GM19025 (cell line): ENCODE measurements around the gene CAGE1.
"Not testable (repeated sequence)": the region's sequence is repeated elsewhere in the genome, so short reads cannot be mapped to it uniquely, and the experiment has no call there.

ENCODE experiments used
- ATAC-seq: cut with Tn5 transposase; IDR thresholded peaks from one replicate; pipeline ENCODE4 v1.9.1; 2021; ENCODE audit warnings: mild to moderate bottlenecking, low read depth, moderate library complexity; ENCODE audit not compliant: unreplicated experiment

CAGE1 gene

DNA sequence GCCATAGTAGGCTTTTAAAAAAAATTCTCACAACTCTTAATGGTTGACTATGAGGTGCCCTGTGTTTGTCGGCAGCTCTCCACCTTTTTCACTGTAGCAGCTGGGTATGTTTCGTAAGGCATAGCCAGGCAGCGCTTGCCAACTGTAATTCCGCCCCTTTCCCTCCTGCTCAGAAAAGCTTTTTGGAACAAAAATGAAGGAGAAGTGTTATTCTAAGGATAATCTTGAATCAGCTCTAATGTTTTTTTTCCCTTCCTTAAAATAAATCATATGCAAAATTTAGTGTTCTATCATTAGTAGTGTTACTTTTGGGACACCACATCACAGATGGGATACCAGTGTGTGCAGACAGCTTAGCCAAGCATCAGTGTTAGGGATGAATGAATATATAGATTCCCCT is 21.3 kb upstream of the CAGE1 start:
- no peak for ATAC-seq

DNA sequence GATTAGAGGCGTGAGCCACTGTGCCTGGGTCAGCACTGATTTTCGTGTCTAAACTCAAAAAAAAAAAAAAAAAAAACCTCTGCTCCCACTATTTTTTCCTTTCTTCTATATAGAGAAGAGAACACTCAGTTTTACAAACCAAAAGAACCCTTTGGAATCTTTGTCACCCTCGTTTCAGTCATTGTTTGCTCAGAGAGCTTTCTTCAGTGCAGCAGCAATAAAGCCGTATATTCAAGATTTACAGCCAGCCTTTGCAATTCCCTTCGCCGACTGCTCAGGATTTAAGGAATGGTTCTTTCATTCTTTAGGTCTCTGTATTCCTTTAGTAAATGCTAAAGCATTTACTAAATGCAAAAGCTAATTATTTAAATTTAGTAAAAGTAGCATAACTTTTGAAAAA is 20.2 kb upstream of the CAGE1 start:
- no peak for ATAC-seq

DNA sequence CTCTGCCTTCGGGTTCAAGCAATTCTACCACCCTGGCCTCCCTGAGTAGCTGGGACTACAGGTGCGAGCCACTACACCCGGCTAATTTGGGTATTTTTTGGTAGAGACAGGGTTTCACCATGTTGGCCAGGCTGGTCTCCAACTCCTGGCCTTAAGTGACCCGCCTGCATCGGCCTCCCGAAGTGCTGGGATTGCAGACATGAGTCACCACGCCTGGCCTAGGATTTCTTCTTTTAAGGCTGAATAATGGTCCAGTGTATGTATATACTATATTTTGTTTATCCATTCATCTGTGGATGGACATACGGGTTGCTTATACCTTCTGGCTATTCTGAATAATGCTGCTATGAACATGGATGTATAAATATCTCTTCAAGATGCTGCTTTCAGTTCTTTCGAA is 17.2 kb upstream of the CAGE1 start:
- ATAC-seq: no peak

DNA sequence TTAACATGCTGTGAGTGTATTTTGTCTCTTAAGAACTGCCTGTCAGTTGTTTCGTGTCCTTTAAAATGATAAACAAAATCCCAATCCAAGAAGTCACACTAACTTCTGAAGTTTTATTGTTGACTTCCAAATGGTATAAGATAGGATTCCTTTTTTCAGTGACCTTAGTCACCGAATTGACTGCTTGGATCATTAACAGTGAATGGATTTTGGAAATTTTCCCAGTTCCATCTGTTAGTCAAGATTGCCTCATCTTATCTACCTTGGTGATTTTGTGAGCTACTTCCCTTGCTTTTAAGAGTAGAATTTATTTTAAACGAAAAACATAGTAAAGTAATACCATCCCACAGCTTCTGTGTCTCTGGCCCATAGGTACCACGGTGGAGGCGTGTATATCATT is 15.0 kb upstream of the CAGE1 start:
- no peak for ATAC-seq

DNA sequence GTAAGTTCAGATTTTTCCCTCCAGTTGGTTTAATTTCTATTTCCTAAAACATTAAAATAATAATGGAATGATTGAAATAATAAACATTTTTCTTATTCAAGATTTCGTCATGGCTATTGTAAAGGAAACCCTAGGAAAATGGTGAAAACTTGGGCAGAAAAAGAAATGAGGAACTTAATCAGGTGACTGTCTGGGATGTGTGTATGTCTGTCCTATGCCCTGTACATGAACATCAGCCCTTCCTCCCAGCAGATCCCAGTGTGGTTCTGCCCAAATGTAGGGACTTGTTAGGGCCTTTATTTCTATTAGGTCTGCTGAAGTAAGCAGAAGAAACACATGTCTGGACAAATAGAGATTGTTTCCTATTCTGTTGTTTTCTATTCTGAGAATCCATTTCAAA is 13.2 kb upstream of the CAGE1 start:
- no peak for ATAC-seq

DNA sequence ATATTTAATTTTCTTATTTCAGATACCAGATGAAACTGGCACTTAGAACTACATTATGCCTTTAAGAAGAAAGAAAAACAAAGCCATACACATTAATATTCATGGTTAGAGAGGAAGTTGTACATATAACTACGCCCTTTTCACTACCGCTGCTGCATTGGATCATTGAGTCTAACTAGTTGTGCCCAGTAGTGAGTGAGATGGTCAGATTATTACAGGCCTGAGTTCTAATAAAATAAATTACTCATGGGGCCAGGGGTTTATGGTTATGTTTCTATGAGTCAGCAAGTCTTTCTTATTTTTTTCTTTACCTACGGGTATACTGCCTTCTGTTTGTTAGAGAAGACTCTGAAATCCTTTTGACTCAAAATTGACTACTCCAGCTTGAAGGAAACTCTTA is 11.5 kb upstream of the CAGE1 start:
- no peak for ATAC-seq

DNA sequence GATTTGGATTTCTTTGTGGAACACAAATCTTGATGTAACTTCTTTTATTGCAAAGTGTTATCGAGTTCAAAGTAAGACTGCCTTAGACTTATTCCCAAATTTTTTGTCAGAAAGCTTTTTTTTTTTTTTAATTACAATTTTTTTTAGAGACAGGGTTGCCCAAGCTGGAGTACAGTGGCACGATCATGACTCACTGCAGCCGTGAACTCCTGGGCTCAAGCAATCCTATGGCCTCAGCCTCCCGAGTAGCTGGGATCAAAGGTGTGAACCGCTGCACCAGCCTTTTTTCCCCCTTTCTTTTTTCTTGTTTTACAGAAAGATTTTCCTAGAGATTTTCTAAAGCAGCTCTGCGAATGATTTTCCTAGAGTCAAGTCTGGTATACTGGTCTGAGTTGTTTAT is 2.9 kb upstream of the CAGE1 start:
- ATAC-seq: no peak

DNA sequence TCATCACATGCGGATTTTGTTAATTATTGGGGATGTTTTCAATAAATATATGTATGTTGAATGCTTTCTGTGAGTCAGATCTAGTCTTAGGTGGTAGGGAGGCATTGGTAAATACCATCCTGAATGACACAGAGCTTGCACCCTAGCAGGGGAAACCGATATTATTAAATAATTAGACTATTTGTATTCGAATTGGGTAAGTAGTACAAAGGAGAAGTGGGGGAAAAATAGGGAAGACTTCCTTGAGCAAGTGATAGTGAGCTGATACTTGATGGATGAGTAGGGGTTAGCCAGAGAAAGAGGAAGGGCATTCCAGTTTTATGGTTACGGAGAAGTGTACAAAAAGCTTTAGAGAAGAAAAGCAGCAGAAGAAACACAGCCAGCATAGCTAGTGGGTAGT is 1.6 kb upstream of the CAGE1 start:
- ATAC-seq: no peak

DNA sequence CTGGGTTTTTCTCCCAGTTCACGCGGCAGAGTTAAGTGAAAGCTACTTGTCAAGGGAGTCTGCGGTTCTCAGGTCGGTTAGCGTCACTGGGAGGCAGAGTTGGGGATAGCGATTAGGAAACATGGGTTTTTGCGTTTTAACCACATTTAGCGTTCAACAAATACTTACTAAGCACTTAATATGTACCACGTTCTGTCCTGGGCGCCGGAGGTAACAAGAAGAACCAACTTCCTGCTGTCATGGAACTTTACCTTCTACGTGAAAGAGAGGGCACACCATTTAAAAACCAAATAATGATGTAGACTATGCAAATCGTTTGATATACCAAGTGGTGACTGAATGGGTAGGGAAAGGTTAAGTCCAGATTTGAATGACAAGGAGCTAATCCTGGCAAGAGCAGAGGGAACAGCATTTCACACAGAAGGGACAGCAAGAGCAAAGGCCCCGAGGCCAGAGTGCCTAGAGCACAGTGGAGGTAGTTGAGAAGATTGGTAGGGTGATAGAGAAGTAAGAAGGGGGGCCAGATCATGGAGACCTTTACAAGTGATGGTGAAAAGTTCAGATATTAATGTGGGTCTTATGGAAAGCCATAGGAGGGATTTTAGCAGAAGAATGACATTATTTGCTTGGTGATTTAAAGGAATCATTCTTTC is 810 bp upstream of the CAGE1 start:
- peak; percentile 8 for ATAC-seq

DNA sequence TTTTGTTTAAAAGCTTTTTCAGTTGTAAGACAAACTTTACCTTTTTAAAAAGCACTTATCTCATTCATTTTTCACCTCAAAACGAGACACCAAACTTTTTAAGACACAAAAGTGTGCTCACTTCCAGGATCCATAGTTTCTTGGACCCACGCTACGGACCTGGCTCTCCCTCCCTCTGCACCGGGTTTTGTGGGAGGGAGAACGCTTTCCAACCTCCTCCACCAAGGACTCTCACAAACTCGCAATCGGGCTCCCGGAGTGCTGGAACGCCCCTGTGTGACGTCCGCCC is 436 bp downstream of the CAGE1 start:
- no peak for ATAC-seq

DNA sequence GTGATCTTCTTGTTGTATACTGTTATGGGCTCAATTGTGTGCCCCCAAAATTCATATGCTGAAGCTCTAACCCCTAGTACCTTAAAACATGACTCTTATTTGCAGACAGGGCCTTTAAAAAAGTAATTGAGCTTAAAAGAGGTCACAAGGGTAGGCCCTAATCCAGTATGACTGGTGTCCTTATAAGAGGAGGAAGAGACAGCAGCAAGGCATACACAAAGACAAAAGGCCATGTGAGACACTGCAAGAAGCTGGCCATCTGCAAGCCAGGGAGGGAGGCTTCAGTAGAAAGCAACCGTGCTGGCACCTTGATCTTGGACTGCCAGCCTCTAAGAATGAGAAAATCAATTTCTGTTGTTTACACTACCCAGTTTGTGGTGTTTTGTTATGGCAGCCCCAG is 8.4 kb downstream of the CAGE1 start:
- no peak for ATAC-seq

DNA sequence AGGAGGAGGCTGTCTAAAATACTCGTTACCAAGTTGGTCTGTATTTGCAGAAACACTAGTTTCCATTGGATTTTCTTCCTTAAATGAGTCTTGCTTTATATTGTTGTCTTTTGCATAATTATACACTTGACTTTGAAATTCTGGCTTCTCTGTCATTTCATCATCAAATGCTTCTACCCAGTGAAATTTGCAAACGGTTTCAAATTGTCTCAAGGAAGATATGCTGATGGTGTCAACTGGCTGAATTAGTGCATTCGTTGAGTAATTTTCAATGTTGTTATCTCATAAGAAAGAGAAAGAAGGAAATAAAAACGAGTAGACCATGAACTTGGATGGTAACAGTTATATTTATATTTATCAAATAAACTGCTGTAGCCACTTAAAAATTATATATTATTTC is 10.8 kb downstream of the CAGE1 start:
- no peak for ATAC-seq

DNA sequence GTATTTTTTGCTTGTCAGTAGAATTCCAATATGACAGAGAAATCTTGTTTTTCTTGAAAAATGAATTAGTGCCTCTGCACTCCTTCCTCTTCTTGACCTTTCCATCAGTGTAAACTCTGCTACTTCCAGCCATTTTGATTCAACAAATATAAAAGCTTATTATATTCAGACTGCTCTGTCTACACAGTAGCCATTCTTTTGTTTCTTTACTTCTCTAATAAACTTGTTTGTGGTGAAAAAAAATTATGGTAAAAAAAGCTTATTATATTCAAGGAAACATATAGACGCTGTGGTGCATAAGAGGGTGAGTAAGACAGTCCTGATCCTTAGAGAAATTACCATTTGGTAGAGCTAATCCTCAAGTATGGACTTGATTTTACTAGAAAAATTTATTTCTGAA is 11.6 kb downstream of the CAGE1 start:
- ATAC-seq: no peak

DNA sequence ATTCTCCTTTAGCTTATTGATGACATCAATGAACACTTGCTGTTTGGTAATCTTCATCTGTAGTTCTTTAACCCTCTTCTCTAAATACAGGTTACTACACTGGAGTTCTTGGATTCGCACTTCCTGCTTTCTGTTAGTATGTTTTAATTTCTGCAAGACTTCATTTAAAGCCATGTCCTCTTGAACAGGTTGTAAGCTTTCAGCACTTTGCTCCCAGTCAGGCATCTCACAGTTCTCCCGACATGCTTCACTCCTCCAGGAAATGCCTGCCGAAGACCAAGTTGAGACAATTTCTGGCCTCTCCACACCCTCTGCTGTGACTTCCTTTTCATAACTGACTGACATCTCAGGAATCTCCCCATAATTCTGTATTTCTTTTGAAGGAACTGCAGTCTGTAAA is 15.8 kb downstream of the CAGE1 start:
- no peak for ATAC-seq

DNA sequence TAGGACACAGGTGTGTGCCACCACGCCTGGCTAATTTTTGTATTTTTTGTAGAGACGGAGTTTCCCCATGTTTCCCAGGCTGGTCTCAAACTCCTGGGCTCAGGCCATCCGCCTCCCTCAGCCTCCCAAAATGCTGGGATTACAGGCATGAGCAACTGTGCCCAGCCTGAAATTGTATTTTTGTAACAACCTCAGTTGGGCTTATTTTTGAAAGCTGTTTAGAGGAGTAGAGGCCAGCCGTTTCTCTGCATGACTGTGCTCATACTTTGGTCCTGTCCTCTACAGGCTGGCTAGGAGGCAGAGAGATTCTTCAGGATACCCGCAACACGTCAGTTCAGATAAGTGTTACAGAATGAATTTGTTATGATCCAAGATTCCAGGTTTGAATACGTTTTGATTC is 22.1 kb downstream of the CAGE1 start:
- ATAC-seq: no peak

DNA sequence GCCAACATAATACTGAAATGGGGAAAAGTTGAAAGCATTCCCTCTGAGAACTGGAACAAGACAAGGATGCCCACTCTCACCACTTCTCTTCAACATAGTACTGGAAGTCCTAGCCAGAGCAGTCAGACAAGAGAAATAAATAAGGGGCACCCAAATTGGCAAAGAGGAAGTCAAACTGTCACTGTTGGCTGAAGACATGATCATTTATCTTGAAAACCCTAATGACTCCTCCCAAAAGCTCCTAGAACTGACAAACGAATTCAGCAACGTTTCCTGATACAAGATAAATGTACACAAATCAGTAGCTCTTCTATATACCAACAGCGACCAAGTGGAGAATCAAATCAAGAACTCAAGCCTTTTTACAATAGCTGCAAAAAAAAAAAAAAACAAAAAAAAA is 37.6 kb downstream of the CAGE1 start:
- ATAC-seq: not testable (repeated sequence)

DNA sequence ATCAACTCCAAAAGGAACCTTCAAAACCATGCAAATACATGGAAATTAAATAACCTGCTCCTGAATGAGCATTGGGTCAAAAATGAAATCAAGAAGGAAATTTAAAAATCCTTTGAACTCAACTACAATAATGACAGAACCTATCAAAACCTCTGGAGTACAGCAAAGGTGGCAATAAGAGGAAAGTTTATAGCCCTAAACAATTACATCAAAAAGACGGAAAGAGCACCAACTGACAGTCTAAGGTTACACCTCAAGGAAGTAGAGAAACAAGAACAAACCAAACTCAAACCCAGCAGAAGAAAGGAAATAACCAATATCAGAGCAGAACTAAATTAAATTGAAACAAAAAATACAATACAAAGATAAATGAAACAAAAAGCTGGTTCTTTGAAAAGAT is 39.0 kb downstream of the CAGE1 start:
- not testable (repeated sequence) for ATAC-seq

DNA sequence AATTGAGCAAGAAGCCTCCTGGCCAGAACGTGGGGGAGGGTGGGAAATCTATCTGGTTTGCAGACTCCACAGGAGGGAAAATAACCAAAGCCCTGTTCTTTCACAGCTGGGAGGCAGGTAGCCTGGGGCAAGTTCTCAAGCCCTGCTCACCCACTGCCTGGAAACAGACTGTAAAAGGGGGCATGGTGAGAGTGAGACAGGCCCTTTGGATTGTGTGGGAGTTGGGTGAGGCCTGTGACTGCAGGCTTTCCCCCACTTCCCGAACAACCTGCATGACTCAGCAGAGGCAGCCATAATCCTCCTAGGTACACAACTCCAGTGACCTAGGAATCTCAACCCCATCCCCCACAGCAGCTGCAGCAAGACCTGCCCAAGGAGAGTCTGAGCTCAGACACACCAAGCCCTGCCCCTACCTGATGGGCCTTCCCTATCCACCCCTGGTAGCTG is 42.0 kb downstream of the CAGE1 start:
- ATAC-seq: not testable (repeated sequence)

DNA sequence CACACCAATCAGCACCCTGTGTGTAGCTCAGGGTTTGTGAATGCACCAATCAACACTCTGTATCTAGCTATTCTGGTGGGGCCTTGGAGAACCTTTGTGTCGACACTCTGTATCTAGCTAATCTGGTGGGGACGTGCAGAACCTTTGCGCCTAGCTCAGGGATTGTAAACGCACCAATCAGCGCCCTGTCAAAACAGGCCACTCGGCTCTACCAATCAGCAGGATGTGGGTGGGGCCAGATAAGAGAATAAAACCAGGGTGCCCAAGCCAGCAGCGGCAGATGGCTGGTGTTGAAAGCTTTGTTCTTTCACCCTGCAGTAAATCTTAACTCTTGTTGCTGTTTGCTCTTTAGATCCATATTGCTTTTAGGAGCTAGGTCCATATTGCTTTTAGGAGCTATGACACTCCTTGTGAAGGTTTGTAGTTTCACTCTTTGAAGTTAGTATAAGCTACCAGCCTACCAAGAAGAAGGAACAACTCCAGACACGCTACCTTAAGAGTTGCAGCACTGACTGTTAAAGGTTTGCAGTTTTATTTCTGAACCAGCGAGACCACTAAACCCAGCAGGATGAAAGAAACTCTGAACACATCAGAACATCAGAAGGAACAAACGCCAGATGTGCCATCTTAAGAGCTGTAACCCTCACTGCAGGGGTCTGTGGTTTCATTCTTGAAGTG is 44.6 kb downstream of the CAGE1 start:
- ATAC-seq: not testable (repeated sequence)

DNA sequence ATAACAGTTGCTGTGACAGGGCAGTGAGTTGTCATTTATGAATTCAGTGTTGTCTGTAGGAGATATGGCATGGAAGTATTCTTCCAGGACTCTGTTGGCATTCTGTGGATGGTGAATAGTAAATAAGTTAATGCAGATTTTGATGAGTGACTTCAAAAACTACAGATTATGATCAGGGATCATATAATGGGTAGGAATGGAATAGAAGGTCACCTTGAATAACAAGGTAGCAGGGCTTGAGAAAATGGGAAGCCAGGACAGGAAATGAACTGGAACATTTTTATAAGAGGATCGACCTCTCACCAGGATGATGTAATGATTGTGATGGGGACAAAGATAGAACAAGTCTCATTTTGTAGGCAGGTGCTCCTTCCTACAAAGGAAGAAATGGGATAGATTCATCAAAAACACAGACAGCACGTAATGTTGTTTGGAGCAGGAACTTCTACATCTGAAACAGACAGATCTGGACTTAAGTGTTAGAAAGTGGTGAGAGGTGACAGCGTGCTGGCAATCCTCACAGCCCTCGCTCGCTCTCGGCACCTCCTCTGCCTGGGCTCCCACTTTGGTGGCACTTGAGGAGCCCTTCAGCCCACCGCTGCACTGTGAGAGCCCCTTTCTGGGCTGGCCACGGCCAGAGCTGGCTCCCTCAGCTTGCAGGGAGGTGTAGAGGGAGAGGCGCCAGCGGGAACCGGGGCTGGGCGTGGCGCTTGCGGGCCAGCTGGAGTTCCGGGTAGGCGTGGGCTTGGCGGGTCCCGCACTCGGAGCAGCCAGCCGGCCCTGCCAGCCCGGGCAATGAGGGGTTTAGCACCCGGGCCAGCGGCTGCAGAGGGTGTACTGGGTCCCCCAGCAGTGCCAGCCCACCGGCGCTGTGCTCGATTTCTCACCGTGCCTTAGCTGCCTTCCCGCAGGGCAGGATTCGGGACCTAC is 45.7 kb downstream of the CAGE1 start:
- ATAC-seq: no peak

DNA sequence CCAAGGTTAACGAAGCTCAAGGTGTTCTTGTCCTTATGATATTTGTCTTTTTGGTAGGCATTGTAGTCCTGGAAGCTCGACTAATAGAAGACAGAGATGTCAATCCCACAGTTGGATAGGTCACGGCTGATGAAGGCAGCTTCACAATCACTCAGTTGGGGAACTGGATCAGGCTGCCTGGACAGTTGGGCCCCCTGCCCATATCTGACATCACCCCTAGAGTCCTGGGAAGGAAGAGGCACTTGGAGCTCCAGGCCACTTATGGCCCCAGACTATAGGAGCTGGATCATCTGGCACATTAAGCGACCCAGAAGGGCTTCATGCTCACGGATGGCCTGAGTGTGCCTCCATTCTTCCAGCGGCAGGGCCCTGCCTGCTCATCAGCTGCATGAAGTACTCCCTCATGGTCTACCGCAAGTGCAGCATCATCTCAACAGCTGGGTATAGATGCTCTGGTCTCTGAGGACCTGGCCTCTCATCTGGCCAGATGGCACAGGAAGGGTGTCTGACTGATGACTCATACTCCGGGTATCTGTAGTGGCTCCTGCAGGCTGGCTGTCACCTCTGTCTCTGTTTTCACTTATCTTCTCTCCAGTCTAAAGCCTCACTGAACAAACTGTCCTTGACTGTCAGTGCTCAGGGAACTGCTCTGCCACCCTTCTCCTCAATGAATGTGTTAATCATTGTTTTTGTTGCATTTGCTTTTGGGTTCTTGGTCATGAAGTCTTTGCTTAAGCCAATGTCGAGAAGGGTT is 47.4 kb downstream of the CAGE1 start:
- ATAC-seq: peak; percentile 96
